ENCODE results near the gene EHD1. TPM values are rescaled to one million over a fixed set of nuclear protein-coding genes. Genes with fewer than 3 reads are reported as not detected.

The EHD1 gene
- total and polyA plus RNA-seq, 9 of the 15 experiments (the other 6 are each of a cell fraction or from before 2014, with no cell fraction given): 0.46 to 65.0 (median 16.4) TPM

DNA sequence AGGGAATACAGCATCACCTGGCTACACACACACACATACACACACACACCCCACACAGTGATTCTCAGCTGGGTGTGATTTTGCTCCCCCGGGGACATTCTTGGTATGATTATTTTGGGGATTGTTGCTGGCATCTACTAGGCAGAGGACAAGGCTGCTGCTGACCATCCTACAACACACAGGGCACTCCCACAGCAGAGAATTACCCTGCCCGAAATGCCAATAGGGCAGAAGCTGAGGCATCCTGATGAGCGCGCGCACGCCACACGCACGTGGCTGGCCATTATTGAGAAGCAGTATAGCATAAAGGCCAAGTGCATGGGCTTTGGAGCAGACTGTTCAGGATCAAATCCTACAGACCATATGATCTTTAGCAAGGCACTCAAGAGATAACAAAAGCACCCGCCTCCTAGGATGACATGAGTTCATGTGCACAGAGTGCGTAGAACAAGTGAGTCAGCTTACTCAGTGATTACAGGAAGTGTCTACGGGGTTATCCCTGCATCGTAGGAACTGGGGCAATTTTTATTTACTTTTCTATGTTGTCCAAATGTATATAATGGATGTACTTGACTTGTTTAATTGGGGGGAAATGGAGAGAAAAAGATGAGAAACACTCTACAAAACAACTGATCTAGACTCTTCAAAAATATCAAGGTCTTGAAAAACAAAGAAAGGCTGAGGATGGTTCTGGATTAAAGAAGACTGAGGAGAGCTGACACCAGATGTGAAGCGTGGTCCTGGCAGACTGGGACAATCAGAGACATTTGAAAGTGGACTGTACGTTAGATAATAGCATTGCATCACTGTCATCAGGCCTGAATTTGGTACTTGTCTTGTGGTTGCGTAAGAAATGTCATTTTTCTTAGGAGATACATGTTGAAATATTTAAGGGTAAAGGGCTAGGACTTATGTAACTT lies 7.2 kb upstream of the EHD1 start (continued):
- TF ChIP-seq, protein P1, sequence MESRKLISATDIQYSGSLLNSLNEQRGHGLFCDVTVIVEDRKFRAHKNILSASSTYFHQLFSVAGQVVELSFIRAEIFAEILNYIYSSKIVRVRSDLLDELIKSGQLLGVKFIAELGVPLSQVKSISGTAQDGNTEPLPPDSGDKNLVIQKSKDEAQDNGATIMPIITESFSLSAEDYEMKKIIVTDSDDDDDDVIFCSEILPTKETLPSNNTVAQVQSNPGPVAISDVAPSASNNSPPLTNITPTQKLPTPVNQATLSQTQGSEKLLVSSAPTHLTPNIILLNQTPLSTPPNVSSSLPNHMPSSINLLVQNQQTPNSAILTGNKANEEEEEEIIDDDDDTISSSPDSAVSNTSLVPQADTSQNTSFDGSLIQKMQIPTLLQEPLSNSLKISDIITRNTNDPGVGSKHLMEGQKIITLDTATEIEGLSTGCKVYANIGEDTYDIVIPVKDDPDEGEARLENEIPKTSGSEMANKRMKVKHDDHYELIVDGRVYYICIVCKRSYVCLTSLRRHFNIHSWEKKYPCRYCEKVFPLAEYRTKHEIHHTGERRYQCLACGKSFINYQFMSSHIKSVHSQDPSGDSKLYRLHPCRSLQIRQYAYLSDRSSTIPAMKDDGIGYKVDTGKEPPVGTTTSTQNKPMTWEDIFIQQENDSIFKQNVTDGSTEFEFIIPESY (CRISPR knock-in tag; IDR thresholded peaks at IDR 0.05): peak; percentile 38; the same call in 1 of the 2 replicates
- TF ChIP-seq ATF1 (CRISPR knock-in tag; IDR thresholded peaks at IDR 0.05): no peak
- peak; percentile 88 for TF ChIP-seq ATF1 (tag; IDR thresholded peaks at IDR 0.05)
- TF ChIP-seq, protein P2, sequence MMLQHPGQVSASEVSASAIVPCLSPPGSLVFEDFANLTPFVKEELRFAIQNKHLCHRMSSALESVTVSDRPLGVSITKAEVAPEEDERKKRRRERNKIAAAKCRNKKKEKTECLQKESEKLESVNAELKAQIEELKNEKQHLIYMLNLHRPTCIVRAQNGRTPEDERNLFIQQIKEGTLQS (IDR thresholded peaks at IDR 0.05): peak; percentile 96
- TF ChIP-seq, protein P2 (CRISPR knock-in tag; conservative IDR thresholded peaks at IDR 0.05): no peak; the same call in 1 of the 2 replicates
- peak; percentile 80 for TF ChIP-seq NCOR1 (IDR thresholded peaks at IDR 0.05)
- peak; percentile 77 for TF ChIP-seq TEAD4 (IDR thresholded peaks at IDR 0.05; ENCODE audit: low read length)
- no peak for TF ChIP-seq TEAD4 (CRISPR knock-in tag; IDR thresholded peaks at IDR 0.05; ENCODE audit: borderline replicate concordance)
- TF ChIP-seq CCNT2 (IDR thresholded peaks at IDR 0.05; ENCODE audit: borderline replicate concordance, extremely low read depth, insufficient read length, low read depth, low read length): peak; percentile 35
- peak; percentile 20 for TF ChIP-seq FOS (IDR thresholded peaks at IDR 0.05; ENCODE audit: extremely low read depth, insufficient read length)
- TF ChIP-seq, protein P3, sequence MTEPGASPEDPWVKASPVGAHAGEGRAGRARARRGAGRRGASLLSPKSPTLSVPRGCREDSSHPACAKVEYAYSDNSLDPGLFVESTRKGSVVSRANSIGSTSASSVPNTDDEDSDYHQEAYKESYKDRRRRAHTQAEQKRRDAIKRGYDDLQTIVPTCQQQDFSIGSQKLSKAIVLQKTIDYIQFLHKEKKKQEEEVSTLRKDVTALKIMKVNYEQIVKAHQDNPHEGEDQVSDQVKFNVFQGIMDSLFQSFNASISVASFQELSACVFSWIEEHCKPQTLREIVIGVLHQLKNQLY (CRISPR knock-in tag; conservative IDR thresholded peaks at IDR 0.05): peak in 1 of 2 experiments; percentile 90; a peak in 1 of 4 replicates
- peak; percentile 49; the same call in 1 of the 2 replicates for TF ChIP-seq BCOR (IDR thresholded peaks at IDR 0.05)
- TF ChIP-seq, protein P4, sequence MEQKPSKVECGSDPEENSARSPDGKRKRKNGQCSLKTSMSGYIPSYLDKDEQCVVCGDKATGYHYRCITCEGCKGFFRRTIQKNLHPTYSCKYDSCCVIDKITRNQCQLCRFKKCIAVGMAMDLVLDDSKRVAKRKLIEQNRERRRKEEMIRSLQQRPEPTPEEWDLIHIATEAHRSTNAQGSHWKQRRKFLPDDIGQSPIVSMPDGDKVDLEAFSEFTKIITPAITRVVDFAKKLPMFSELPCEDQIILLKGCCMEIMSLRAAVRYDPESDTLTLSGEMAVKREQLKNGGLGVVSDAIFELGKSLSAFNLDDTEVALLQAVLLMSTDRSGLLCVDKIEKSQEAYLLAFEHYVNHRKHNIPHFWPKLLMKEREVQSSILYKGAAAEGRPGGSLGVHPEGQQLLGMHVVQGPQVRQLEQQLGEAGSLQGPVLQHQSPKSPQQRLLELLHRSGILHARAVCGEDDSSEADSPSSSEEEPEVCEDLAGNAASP (IDR thresholded peaks at IDR 0.05): no peak
- TF ChIP-seq, protein P5, sequence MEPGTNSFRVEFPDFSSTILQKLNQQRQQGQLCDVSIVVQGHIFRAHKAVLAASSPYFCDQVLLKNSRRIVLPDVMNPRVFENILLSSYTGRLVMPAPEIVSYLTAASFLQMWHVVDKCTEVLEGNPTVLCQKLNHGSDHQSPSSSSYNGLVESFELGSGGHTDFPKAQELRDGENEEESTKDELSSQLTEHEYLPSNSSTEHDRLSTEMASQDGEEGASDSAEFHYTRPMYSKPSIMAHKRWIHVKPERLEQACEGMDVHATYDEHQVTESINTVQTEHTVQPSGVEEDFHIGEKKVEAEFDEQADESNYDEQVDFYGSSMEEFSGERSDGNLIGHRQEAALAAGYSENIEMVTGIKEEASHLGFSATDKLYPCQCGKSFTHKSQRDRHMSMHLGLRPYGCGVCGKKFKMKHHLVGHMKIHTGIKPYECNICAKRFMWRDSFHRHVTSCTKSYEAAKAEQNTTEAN (CRISPR knock-in tag; IDR thresholded peaks at IDR 0.05): 0 out of 2 replicates have a peak, but pooled peaks have one; percentile 72
- TF ChIP-seq FOXJ2 (tag; IDR thresholded peaks at IDR 0.05): no peak
- TF ChIP-seq HSF4 (CRISPR knock-in tag; IDR thresholded peaks at IDR 0.05; ENCODE audit: borderline replicate concordance): no peak; the same call in 1 of the 2 replicates
- no peak for TF ChIP-seq ZBTB1 (CRISPR knock-in tag; IDR thresholded peaks at IDR 0.05; ENCODE audit: borderline replicate concordance, low read depth)
- TF ChIP-seq ZNF175 (CRISPR knock-in tag; IDR thresholded peaks at IDR 0.05; ENCODE audit: low read depth): peak; percentile 76
- TF ChIP-seq TGIF2 (CRISPR knock-in tag; IDR thresholded peaks at IDR 0.05): no peak
- TF ChIP-seq STAT5A (IDR thresholded peaks at IDR 0.05; ENCODE audit: borderline replicate concordance, low read length): peak; percentile 54; the same call in 1 of the 2 replicates

All from K562 (cell line).